ENCODE data around the gene EYA4. TPM values are rescaled to one million over a fixed set of nuclear protein-coding genes. Genes with fewer than 3 reads are reported as not detected.

The EYA4 gene
- total RNA-seq, 1 experiment from 2014 or later = 44.5 TPM

- Histone ChIP-seq H3K4me1 (peaks cover 25% of the 10 kb centered on the region), H3K36me3 (no peaks in the 10 kb centered on the region; the same call in 1 of the 2 replicates), H3K9me3 (replicated peaks) (no peaks in the 10 kb centered on the region), H3K4me3 (no peak overlapping the region), H3K27me3 (no peaks in the 10 kb centered on the region), H3K27ac (no peak overlapping the region)
- DNase-seq = no peak
Measured at GRCh38 chr6:133289733-133290306, 48.7 kb downstream of the EYA4 start.

DNA sequence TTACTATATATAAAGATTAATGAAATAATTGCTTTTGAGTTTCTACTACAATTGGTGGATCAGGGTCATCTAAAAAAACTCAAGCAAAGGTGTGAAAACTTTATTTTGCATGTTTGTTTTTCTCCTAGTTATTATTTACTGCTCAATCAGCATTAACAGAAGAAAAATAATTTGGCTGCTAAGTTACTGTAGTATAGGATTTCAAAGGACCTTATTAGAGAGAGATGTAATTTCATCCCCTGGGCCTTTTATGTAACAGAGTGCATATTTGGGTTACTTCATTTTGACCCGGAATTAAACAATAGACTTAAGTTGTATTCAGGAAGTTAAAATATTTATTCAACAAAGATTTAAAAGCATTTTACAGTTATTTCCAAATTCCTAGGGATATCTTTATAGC is 49.8 kb downstream of the EYA4 start:
- Histone ChIP-seq H3K9me3 (replicated peaks) (no peaks in the 10 kb centered on the region), H3K27me3 (no peaks in the 10 kb centered on the region), H3K4me1 (peaks cover 25% of the 10 kb centered on the region), H3K36me3 (no peaks in the 10 kb centered on the region; the same call in 1 of the 2 replicates), H3K27ac (no peak overlapping the region), H3K4me3 (no peak overlapping the region)
- DNase-seq = no peak

GRCh38 chr6:133291671-133292070 is 50.5 kb downstream of the EYA4 start:
- Histone ChIP-seq H3K4me3 (no peak overlapping the region), H3K36me3 (no peaks in the 10 kb centered on the region), H3K9me3 (replicated peaks) (no peaks in the 10 kb centered on the region), H3K4me1 (peaks cover 25% of the 10 kb centered on the region), H3K27ac (no peak overlapping the region), H3K27me3 (no peaks in the 10 kb centered on the region)
- DNase-seq = peak in 1 of 2 experiments; percentile 12

DNA sequence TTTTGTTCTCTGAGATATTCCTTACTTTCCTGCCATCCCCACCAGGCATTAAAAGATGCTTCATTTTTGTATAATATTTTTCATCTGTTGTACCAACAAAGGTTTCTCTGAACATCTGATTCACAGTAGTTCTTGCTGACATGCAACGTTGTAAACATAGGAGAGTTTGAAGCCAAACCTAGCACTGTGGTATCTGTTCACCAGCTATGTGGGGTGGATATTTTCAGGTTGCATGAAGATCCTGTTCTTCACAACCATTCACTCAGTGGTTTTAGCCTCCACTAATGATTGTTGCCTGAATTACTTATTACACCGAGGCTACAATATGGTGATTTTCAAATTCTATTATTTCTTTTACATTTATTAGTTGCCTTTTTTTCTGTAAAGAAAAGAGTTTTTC is 56.5 kb downstream of the EYA4 start:
- Histone ChIP-seq H3K27me3 (no peaks in the 10 kb centered on the region), H3K27ac (no peak overlapping the region), H3K9me3 (replicated peaks) (no peaks in the 10 kb centered on the region), H3K36me3 (no peaks in the 10 kb centered on the region), H3K4me1 (no peaks in the 10 kb centered on the region), H3K4me3 (no peak overlapping the region)
- DNase-seq = no peak

DNA sequence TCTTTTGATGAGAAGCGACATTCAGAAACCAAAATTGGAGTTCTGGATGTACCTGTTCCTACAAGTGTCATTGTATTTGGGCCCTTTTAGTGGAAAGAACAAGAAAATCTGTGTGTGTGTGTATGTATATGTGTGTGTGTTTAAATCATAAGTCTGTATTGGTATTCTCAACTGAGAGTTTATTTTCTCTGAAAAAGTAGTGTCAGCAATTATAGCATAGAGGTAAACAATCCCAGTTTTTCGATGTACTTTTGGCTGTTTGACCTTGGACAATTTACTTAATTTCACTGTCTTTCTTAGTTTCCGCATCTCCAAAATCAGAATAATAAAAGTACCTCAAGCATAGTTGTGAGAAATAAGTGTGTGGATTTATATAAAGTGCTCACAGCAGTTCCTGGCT is 57.2 kb downstream of the EYA4 start:
- Histone ChIP-seq H3K36me3 (peaks cover 2% of the 10 kb centered on the region; the same call in 1 of the 2 replicates), H3K27me3 (no peaks in the 10 kb centered on the region), H3K4me1 (no peaks in the 10 kb centered on the region), H3K4me3 (no peak overlapping the region), H3K27ac (no peak overlapping the region), H3K9me3 (replicated peaks) (no peaks in the 10 kb centered on the region)
- no peak for DNase-seq

GRCh38 chr6:133298801-133299200 is 57.6 kb downstream of the EYA4 start:
- Histone ChIP-seq H3K36me3 (peaks cover 3% of the 10 kb centered on the region; the same call in 1 of the 2 replicates), H3K27ac (no peak overlapping the region), H3K27me3 (no peaks in the 10 kb centered on the region), H3K9me3 (replicated peaks) (no peaks in the 10 kb centered on the region), H3K4me1 (no peaks in the 10 kb centered on the region), H3K4me3 (no peak overlapping the region)
- no peak for DNase-seq

DNA sequence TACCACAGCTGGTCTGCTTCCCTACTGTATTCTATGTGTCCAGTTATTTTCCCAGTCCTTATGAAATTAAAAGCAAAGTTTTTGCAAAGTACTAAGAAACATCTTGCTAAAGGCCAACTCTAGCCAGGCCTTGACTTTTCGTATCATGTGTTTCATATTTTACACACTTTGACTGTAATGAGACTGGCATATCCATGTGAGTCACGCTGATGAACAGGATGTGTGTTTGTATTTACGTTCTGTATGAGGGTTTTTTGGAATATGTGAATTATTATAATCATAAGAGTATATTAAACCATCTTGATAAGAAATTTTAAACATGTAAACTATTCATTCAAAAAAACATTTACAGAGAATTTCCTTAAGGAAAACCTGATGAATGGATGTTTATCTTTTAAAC is 59.7 kb downstream of the EYA4 start:
- peaks cover 3% of the 10 kb centered on the region; the same call in 1 of the 2 replicates for H3K36me3 ChIP-seq
- no peaks in the 10 kb centered on the region for H3K4me1 ChIP-seq
- H3K9me3 ChIP-seq (replicated peaks) = no peaks in the 10 kb centered on the region
- no peak overlapping the region for H3K27ac ChIP-seq
- no peak for DNase-seq
- H3K27me3 ChIP-seq = no peaks in the 10 kb centered on the region
- H3K4me3 ChIP-seq = no peak overlapping the region

- no peaks in the 10 kb centered on the region for H3K9me3 ChIP-seq (replicated peaks)
- no peaks in the 10 kb centered on the region for H3K4me1 ChIP-seq
- peaks cover 3% of the 10 kb centered on the region; the same call in 1 of the 2 replicates for H3K36me3 ChIP-seq
- no peak overlapping the region for H3K27ac ChIP-seq
- no peaks in the 10 kb centered on the region for H3K27me3 ChIP-seq
- DNase-seq = peak in 1 of 2 experiments; percentile 21
- no peak overlapping the region for H3K4me3 ChIP-seq
Measured at GRCh38 chr6:133301835-133302234, 60.7 kb downstream of the EYA4 start.

- Histone ChIP-seq H3K27ac (no peak overlapping the region), H3K9me3 (replicated peaks) (no peaks in the 10 kb centered on the region), H3K4me1 (no peaks in the 10 kb centered on the region), H3K36me3 (peaks cover 3% of the 10 kb centered on the region; the same call in 1 of the 2 replicates), H3K4me3 (no peak overlapping the region), H3K27me3 (no peaks in the 10 kb centered on the region)
- no peak for DNase-seq
Measured at GRCh38 chr6:133306931-133307330, 65.8 kb downstream of the EYA4 start.

DNA sequence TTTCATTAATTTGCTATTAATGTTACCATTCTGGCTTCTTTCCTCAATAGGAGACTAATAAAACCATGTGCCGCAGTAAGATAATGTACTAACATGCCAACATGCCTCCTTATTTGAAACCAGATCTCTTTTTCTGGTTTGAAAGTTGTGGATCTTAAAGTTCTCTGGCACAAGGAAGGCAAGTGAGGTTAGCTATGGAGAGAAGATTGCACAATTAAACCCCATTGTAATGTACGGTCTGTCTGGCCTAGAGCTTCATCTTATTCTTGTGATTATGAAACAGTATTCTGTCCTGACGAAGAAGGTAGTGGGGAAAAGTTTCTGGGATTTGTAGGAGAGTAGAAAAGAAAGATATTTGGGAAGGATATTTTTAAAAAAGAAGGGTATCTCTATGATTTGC is 68.4 kb downstream of the EYA4 start:
- Histone ChIP-seq H3K4me1 (peaks cover 11% of the 10 kb centered on the region), H3K36me3 (no peaks in the 10 kb centered on the region), H3K9me3 (replicated peaks) (no peaks in the 10 kb centered on the region), H3K4me3 (no peak overlapping the region), H3K27me3 (no peaks in the 10 kb centered on the region), H3K27ac (no peak overlapping the region)
- no peak for DNase-seq

DNA sequence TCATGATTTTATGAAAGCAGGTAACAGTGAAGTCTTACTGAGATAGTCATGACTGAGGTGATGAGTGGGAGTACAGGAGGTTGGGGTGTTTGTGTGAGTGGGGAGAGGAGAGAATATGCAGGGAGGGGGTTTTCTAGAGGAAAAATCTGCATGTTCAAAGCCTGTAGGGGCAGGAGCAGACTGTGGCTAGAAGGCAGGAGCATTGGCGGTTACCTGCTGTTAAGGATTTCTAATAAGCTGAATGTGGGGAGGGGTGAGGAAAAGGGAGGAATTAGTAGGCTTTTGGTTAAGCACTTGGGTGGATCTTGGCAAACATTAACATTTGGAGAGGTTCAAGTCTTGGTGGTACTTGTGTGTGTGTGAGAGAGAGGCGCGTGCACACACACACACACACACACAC is 70.8 kb downstream of the EYA4 start:
- H3K9me3 ChIP-seq (replicated peaks) = no peaks in the 10 kb centered on the region
- DNase-seq = no peak
- no peak overlapping the region for H3K27ac ChIP-seq
- H3K36me3 ChIP-seq = no peaks in the 10 kb centered on the region
- H3K4me1 ChIP-seq = peaks cover 36% of the 10 kb centered on the region
- no peak overlapping the region for H3K4me3 ChIP-seq
- no peaks in the 10 kb centered on the region for H3K27me3 ChIP-seq

DNA sequence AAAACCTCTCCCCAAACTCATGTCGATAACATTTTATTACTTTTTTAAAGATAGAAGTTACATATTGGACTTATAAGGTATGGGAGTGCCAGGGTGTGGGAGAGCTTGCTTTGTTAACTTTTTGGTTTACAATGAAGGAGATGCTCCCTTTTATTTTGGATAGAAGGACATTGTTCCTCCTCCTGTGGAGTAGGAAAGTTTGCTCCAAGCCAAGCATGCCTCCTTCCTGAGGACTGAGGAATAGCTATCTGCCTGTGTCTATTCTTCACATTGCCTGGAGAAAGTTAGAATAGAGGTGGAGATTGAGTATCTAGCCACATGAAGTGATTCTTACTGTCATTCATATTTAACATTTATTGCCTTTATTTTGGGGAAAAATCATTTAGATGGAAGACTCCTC is 71.9 kb downstream of the EYA4 start:
- peak in 1 of 2 experiments; percentile 23 for DNase-seq
- Histone ChIP-seq H3K27me3 (no peaks in the 10 kb centered on the region), H3K27ac (no peak overlapping the region), H3K9me3 (replicated peaks) (no peaks in the 10 kb centered on the region), H3K36me3 (no peaks in the 10 kb centered on the region), H3K4me3 (no peak overlapping the region), H3K4me1 (peaks cover 38% of the 10 kb centered on the region)

DNA sequence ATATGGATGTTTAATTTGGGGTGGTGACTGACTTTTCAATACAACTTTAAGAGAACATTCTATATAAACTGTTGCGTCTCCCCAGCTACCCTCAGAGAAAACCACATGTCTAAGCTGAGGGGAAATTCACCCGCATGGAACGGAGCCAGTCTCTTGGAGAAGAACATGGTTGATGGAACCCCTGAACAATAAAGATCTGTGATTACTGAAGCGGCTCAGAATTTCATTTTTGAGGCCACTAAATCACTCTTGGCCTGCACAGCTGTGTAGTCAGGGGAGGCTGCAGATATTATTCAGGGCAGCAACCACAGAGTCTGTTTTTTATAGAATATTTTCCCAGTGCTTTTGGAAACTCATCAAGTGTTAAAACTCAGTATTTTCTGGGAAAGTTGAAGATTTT is 73.8 kb downstream of the EYA4 start:
- no peaks in the 10 kb centered on the region for H3K36me3 ChIP-seq
- H3K4me1 ChIP-seq = peaks cover 38% of the 10 kb centered on the region
- no peaks in the 10 kb centered on the region for H3K9me3 ChIP-seq (replicated peaks)
- peak overlapping the region; percentile 16 for H3K4me3 ChIP-seq
- H3K27me3 ChIP-seq = no peaks in the 10 kb centered on the region
- H3K27ac ChIP-seq = peak overlapping the region; percentile 74
- peak; percentile 64 to 86 for DNase-seq

DNA sequence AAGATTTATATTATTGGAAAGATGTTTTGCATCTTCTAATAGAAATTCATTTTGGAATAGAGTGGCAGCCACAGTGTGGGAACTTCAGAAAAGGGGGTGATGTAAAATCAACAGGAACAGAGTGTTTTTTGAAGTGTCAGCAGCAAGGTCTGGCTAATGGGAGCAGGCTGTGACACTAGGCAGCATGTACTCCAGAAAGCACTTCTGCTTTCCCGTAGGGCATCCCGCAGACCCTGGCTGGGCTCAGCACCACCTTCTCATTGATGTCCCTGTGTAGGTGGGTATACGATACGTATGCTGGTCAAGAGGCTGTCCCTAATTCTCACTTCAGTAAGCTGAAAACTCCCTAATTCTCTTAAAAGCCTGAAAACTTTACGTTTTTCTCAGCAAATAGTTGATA is 74.7 kb downstream of the EYA4 start:
- Histone ChIP-seq H3K27ac (peak overlapping the region; percentile 74), H3K27me3 (no peaks in the 10 kb centered on the region), H3K9me3 (replicated peaks) (no peaks in the 10 kb centered on the region), H3K4me3 (peak overlapping the region; percentile 16), H3K4me1 (peaks cover 38% of the 10 kb centered on the region), H3K36me3 (no peaks in the 10 kb centered on the region)
- peak; percentile 37 to 54 for DNase-seq

DNA sequence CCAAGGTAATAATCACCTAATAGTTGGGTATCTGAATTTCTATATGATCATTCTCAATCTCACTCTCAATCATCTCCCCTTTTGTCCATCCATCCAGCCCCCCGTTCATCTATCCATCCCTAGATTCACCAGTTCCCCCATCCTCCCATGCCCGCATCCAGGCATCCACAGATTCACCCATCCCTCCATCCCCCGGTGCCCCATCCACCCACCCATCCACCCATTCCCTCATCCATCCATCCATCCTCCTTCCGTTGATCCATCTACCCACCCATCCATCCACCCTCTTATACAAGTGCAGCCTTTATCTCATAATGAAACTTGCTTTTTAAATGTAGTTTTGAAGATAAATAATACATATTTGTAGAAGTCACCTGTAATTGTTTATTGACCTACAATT is 76.5 kb downstream of the EYA4 start:
- H3K27ac ChIP-seq = no peak overlapping the region
- H3K4me3 ChIP-seq = no peak overlapping the region
- no peak for DNase-seq
- H3K4me1 ChIP-seq = peaks cover 38% of the 10 kb centered on the region
- no peaks in the 10 kb centered on the region for H3K9me3 ChIP-seq (replicated peaks)
- H3K27me3 ChIP-seq = no peaks in the 10 kb centered on the region
- H3K36me3 ChIP-seq = no peaks in the 10 kb centered on the region

DNA sequence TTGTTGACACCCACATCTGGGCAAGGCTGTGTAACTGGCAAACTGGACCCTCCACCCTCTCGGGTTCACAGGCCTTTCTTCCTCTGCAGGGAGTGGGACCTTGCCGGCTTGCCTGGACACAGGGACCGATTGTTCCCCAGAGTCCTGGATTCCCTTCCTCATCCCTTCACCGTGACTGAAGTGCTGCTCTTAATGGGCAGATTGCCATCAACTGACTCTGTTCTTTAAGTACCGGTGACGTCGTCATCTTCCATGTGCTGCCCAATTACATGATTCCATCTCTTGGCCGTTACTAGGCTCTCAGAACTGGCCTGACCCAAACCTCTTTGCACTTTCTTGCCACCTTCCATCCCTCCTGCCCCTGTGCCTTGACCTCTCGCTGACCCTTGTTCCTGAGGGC is 85.4 kb downstream of the EYA4 start:
- Histone ChIP-seq H3K36me3 (no peaks in the 10 kb centered on the region), H3K9me3 (replicated peaks) (no peaks in the 10 kb centered on the region), H3K4me3 (no peak overlapping the region), H3K27me3 (no peaks in the 10 kb centered on the region), H3K27ac (no peak overlapping the region), H3K4me1 (peaks cover 3% of the 10 kb centered on the region; the same call in 1 of the 2 replicates)
- peak; percentile 22 to 64 for DNase-seq
